Activated CD4-positive, alpha-beta T cell treated with anti-CD3 and anti-CD28 coated beads, Interleukin-2, amount 10 ng/mL, durations not matched to agents 24 days and 14 days (primary cell): ENCODE measurements around the gene SCNN1A. TPM values are rescaled to one million over a fixed set of nuclear protein-coding genes. Genes with fewer than 3 reads are reported as not detected.

Source experiments
- DNase-seq: peaks from one replicate; pipeline ENCODE4 v3.0.0; 2022
- H3K27ac Mint-ChIP-seq: one replicate; pipeline ENCODE4 v1.8.0; 2022; ENCODE audit warnings: mild to moderate bottlenecking, mixed read lengths
- H3K27me3 Mint-ChIP-seq: one replicate; pipeline ENCODE4 v1.8.0; 2022; ENCODE audit warnings: mixed read lengths
- H3K36me3 Mint-ChIP-seq: one replicate; pipeline ENCODE4 v1.8.0; 2022; ENCODE audit warnings: low read depth, mild to moderate bottlenecking, mixed read lengths
- H3K4me1 Mint-ChIP-seq: one replicate; pipeline ENCODE4 v1.8.0; 2021; ENCODE audit warnings: mixed read lengths
- H3K4me3 Mint-ChIP-seq: one replicate; pipeline ENCODE4 v1.8.0; 2022; ENCODE audit warnings: mild to moderate bottlenecking, moderate library complexity, mixed read lengths
- H3K9me3 Mint-ChIP-seq: one replicate; pipeline ENCODE4 v1.8.0; 2021; ENCODE audit warnings: mixed read lengths
- intact Hi-C: fragments of 100-400 bp; cut with micrococcal nuclease; formaldehyde crosslinking; loops from one replicate; pipeline ENCODE4 v1.15.1; 2023
- total RNA-seq: library from RNA; stranded (reverse); gene quantifications from 2 replicates; pipeline ENCODE4 v1.2.3, GENCODE V29; 2022

Gene SCNN1A
- total RNA-seq, 1 donor from 2014 or later: not detected

- Mint-ChIP-seq H3K27me3 (no peaks in the 10 kb centered on the region), H3K36me3 (peaks cover 47% of the 10 kb centered on the region)
Measured at GRCh38 chr12:6333566-6333965, 41.8 kb downstream of the SCNN1A start.

GRCh38 chr12:6333029-6333428 is 42.3 kb downstream of the SCNN1A start:
- Mint-ChIP-seq H3K27ac (peak overlapping the region; percentile 54), H3K4me3 (peak overlapping the region; percentile 28), H3K4me1 (peaks cover 41% of the 10 kb centered on the region), H3K9me3 (no peaks in the 10 kb centered on the region), H3K27me3 (no peaks in the 10 kb centered on the region), H3K36me3 (peaks cover 50% of the 10 kb centered on the region)
- intact Hi-C loops: no loop called here
- no peak for DNase-seq

More at GRCh38 chr12:6333566-6333965, 41.8 kb downstream of the SCNN1A start:
- H3K9me3 Mint-ChIP-seq: no peaks in the 10 kb centered on the region
- intact Hi-C loops: no loop called here
- peaks cover 41% of the 10 kb centered on the region for H3K4me1 Mint-ChIP-seq
- no peak for DNase-seq
- peak overlapping the region; percentile 39 for H3K4me3 Mint-ChIP-seq
- H3K27ac Mint-ChIP-seq: peak overlapping the region; percentile 48

GRCh38 chr12:6332459-6332858 is 42.9 kb downstream of the SCNN1A start:
- no peaks in the 10 kb centered on the region for H3K27me3 Mint-ChIP-seq
- H3K4me1 Mint-ChIP-seq: peaks cover 41% of the 10 kb centered on the region
- DNase-seq: no peak
- intact Hi-C loops: no loop called here
- peaks cover 50% of the 10 kb centered on the region for H3K36me3 Mint-ChIP-seq
- H3K27ac Mint-ChIP-seq: peak overlapping the region; percentile 54
- H3K9me3 Mint-ChIP-seq: no peaks in the 10 kb centered on the region
- H3K4me3 Mint-ChIP-seq: peak overlapping the region; percentile 28

- H3K27me3 Mint-ChIP-seq: no peaks in the 10 kb centered on the region
- H3K4me3 Mint-ChIP-seq: no peak overlapping the region
- peak overlapping the region; percentile 32 for H3K27ac Mint-ChIP-seq
- no peaks in the 10 kb centered on the region for H3K9me3 Mint-ChIP-seq
- H3K36me3 Mint-ChIP-seq: peaks cover 53% of the 10 kb centered on the region
- DNase-seq: no peak
- intact Hi-C loops: no loop called here
- peaks cover 36% of the 10 kb centered on the region for H3K4me1 Mint-ChIP-seq
Measured at GRCh38 chr12:6330999-6331714, 44.2 kb downstream of the SCNN1A start.

- peaks cover 32% of the 10 kb centered on the region for H3K4me1 Mint-ChIP-seq
- no peaks in the 10 kb centered on the region for H3K9me3 Mint-ChIP-seq
- H3K36me3 Mint-ChIP-seq: peaks cover 50% of the 10 kb centered on the region
- H3K27ac Mint-ChIP-seq: peak overlapping the region; percentile 65
- no peaks in the 10 kb centered on the region for H3K27me3 Mint-ChIP-seq
- intact Hi-C loops: no loop called here
- no peak overlapping the region for H3K4me3 Mint-ChIP-seq
- DNase-seq: no peak
Measured at GRCh38 chr12:6330192-6330591, 45.2 kb downstream of the SCNN1A start.

GRCh38 chr12:6329703-6330064 is 45.7 kb downstream of the SCNN1A start:
- Mint-ChIP-seq H3K4me3 (no peak overlapping the region), H3K9me3 (no peaks in the 10 kb centered on the region), H3K4me1 (peaks cover 32% of the 10 kb centered on the region), H3K27ac (no peak overlapping the region), H3K36me3 (peaks cover 51% of the 10 kb centered on the region), H3K27me3 (no peaks in the 10 kb centered on the region)
- intact Hi-C loops: no loop called here
- no peak for DNase-seq

GRCh38 chr12:6328945-6329702 is 46.2 kb downstream of the SCNN1A start:
- Mint-ChIP-seq H3K4me1 (peaks cover 35% of the 10 kb centered on the region), H3K9me3 (no peaks in the 10 kb centered on the region), H3K36me3 (peaks cover 50% of the 10 kb centered on the region), H3K27ac (no peak overlapping the region), H3K4me3 (no peak overlapping the region), H3K27me3 (no peaks in the 10 kb centered on the region)
- DNase-seq: no peak
- intact Hi-C loops: no loop called here

GRCh38 chr12:6328045-6328779 is 47.2 kb downstream of the SCNN1A start:
- no peak for DNase-seq
- intact Hi-C loops: no loop called here
- Mint-ChIP-seq H3K27ac (no peak overlapping the region), H3K4me1 (peaks cover 33% of the 10 kb centered on the region), H3K9me3 (no peaks in the 10 kb centered on the region), H3K27me3 (no peaks in the 10 kb centered on the region), H3K36me3 (peaks cover 44% of the 10 kb centered on the region), H3K4me3 (no peak overlapping the region)

GRCh38 chr12:6327229-6328041 is 47.9 kb downstream of the SCNN1A start:
- intact Hi-C loops: no loop called here
- H3K27ac Mint-ChIP-seq: no peak overlapping the region
- H3K4me3 Mint-ChIP-seq: no peak overlapping the region
- no peaks in the 10 kb centered on the region for H3K9me3 Mint-ChIP-seq
- peaks cover 36% of the 10 kb centered on the region for H3K36me3 Mint-ChIP-seq
- DNase-seq: no peak
- peaks cover 31% of the 10 kb centered on the region for H3K4me1 Mint-ChIP-seq
- no peaks in the 10 kb centered on the region for H3K27me3 Mint-ChIP-seq

- DNase-seq: no peak
- Mint-ChIP-seq H3K36me3 (peaks cover 34% of the 10 kb centered on the region), H3K27me3 (no peaks in the 10 kb centered on the region), H3K4me3 (no peak overlapping the region), H3K27ac (no peak overlapping the region), H3K9me3 (no peaks in the 10 kb centered on the region), H3K4me1 (peaks cover 31% of the 10 kb centered on the region)
- intact Hi-C loops: no loop called here
Measured at GRCh38 chr12:6326316-6327228, 48.8 kb downstream of the SCNN1A start.

- Mint-ChIP-seq H3K4me1 (peaks cover 28% of the 10 kb centered on the region), H3K9me3 (no peaks in the 10 kb centered on the region), H3K27ac (no peak overlapping the region), H3K4me3 (no peak overlapping the region), H3K27me3 (no peaks in the 10 kb centered on the region), H3K36me3 (peaks cover 19% of the 10 kb centered on the region)
- intact Hi-C loops: no loop called here
- DNase-seq: no peak
Measured at GRCh38 chr12:6324936-6325750, 50.2 kb downstream of the SCNN1A start.
